ENCODE measurements around the gene PLXNC1. TPM values are rescaled to one million over a fixed set of nuclear protein-coding genes. Genes with fewer than 3 reads are reported as not detected.

PLXNC1 gene
- polyA plus RNA-seq, 1 donor (not counting 4 experiments of a cell fraction or from before 2014, with no cell fraction given): 0.17 TPM

DNA sequence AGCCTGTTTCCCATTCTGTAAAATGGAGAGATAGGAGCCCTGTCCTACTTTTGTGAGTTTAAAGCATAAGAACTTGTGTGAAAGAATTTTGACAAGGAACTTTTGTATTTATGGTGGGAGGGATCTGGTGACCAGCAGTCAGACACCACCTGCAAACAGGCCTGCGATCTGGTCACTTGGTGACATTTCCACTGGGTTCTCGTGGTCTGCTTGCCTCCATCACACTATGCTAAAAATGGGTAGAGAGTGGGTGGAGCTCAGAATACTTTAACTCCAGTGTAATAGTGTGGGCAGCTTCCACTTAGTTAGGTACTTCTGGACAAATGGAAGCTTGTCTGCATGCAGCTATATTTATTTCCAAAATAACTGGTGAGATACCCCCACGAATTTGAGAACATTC is 26.5 kb upstream of the PLXNC1 start:
- no peak overlapping the region for H3K4me3 ChIP-seq (ENCODE audit: control insufficient read depth in 2 of 3, extremely low read depth in 1 of 3, insufficient read depth in 2 of 3, low read depth in 1 of 3, low read length in 3 of 3)
- H3K9me3 ChIP-seq (ENCODE audit: control insufficient read depth, low read depth, low read length): no peaks in the 10 kb centered on the region
- H3K4me2 ChIP-seq (ENCODE audit: control insufficient read depth, extremely low read depth, insufficient read depth, low read depth, low read length): no peak overlapping the region
- H3K9ac ChIP-seq (ENCODE audit: control insufficient read depth, extremely low read depth, insufficient read depth, low read length): no peak overlapping the region
- FAIRE-seq (no peak), DNase-seq (ENCODE audit: low read depth, low spot score) (no peak)
- no peaks in the 10 kb centered on the region for H3K9me1 ChIP-seq (ENCODE audit: control insufficient read depth, extremely low read depth, insufficient read depth, low read length)
- no peaks in the 10 kb centered on the region for H3K79me2 ChIP-seq (ENCODE audit: control insufficient read depth, insufficient read depth, low read length)
- no peaks in the 10 kb centered on the region for H4K20me1 ChIP-seq (ENCODE audit: control insufficient read depth, extremely low read depth, insufficient read depth, low read length)
- TF ChIP-seq, protein P1, sequence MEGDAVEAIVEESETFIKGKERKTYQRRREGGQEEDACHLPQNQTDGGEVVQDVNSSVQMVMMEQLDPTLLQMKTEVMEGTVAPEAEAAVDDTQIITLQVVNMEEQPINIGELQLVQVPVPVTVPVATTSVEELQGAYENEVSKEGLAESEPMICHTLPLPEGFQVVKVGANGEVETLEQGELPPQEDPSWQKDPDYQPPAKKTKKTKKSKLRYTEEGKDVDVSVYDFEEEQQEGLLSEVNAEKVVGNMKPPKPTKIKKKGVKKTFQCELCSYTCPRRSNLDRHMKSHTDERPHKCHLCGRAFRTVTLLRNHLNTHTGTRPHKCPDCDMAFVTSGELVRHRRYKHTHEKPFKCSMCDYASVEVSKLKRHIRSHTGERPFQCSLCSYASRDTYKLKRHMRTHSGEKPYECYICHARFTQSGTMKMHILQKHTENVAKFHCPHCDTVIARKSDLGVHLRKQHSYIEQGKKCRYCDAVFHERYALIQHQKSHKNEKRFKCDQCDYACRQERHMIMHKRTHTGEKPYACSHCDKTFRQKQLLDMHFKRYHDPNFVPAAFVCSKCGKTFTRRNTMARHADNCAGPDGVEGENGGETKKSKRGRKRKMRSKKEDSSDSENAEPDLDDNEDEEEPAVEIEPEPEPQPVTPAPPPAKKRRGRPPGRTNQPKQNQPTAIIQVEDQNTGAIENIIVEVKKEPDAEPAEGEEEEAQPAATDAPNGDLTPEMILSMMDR (optimal IDR thresholded peaks at IDR 0.05 in 1 of 3, IDR thresholded peaks at IDR 0.05 in 1 of 3, conservative IDR thresholded peaks at IDR 0.05 in 1 of 3; ENCODE audit: extremely low read depth in 1 of 3, insufficient read depth in 2 of 3, low read length in 3 of 3): no peak
- no peak for TF ChIP-seq EZH2 (IDR thresholded peaks at IDR 0.05; ENCODE audit: low read length)
- no peaks in the 10 kb centered on the region for H3K36me3 ChIP-seq (ENCODE audit: control insufficient read depth in 2 of 2, extremely low read depth in 1 of 2, insufficient read depth in 2 of 2, low read length in 2 of 2)
- H3K27ac ChIP-seq (ENCODE audit: control insufficient read depth, insufficient read depth, low read length): no peak overlapping the region
- dilution Hi-C loops (cut with MboI; ENCODE audit: extremely low pct_ligation_motif_present, low sequenced_read_pairs): no loop called here
- no peak overlapping the region for H2AFZ ChIP-seq (ENCODE audit: control insufficient read depth, low read length)
- H3K27me3 ChIP-seq (ENCODE audit: control insufficient read depth, extremely low read depth, insufficient read depth, low read length): no peaks in the 10 kb centered on the region
- no peaks in the 10 kb centered on the region for H3K4me1 ChIP-seq (ENCODE audit: control insufficient read depth, extremely low read depth, insufficient read depth, low read length)

DNA sequence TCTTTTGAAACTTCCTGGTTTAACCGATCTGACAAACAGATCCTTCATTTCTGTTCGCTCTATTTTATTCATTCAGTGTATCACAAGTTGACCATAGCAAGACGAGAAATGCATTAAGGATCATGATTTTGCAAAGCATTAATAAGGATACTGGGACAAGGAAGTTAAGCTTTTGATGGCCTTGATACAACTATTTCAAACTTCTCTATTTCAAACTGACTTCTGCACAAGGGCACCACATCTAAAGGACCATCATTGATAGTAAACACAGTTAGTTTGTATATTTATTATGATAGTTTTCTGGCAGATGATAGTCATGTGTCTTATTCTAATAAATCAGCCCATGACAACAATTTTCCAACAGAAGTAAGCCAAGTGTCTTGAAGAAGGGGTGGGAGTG is 25.8 kb upstream of the PLXNC1 start:
- no peaks in the 10 kb centered on the region for H3K27me3 ChIP-seq (ENCODE audit: control insufficient read depth, extremely low read depth, insufficient read depth, low read length)
- H3K9me3 ChIP-seq (ENCODE audit: control insufficient read depth, low read depth, low read length): no peaks in the 10 kb centered on the region
- no peaks in the 10 kb centered on the region for H4K20me1 ChIP-seq (ENCODE audit: control insufficient read depth, extremely low read depth, insufficient read depth, low read length)
- no peak overlapping the region for H3K27ac ChIP-seq (ENCODE audit: control insufficient read depth, insufficient read depth, low read length)
- dilution Hi-C loops (cut with MboI; ENCODE audit: extremely low pct_ligation_motif_present, low sequenced_read_pairs): no loop called here
- no peaks in the 10 kb centered on the region for H3K79me2 ChIP-seq (ENCODE audit: control insufficient read depth, insufficient read depth, low read length)
- no peak overlapping the region for H3K4me3 ChIP-seq (ENCODE audit: control insufficient read depth in 2 of 3, extremely low read depth in 1 of 3, insufficient read depth in 2 of 3, low read depth in 1 of 3, low read length in 3 of 3)
- TF ChIP-seq, protein P1 (optimal IDR thresholded peaks at IDR 0.05 in 1 of 3, IDR thresholded peaks at IDR 0.05 in 1 of 3, conservative IDR thresholded peaks at IDR 0.05 in 1 of 3; ENCODE audit: extremely low read depth in 1 of 3, insufficient read depth in 2 of 3, low read length in 3 of 3): no peak
- TF ChIP-seq EZH2 (IDR thresholded peaks at IDR 0.05; ENCODE audit: low read length): no peak
- DNase-seq (ENCODE audit: low read depth, low spot score) (no peak), FAIRE-seq (no peak)
- H3K36me3 ChIP-seq (ENCODE audit: control insufficient read depth in 2 of 2, extremely low read depth in 1 of 2, insufficient read depth in 2 of 2, low read length in 2 of 2): no peaks in the 10 kb centered on the region
- no peaks in the 10 kb centered on the region for H3K4me1 ChIP-seq (ENCODE audit: control insufficient read depth, extremely low read depth, insufficient read depth, low read length)
- H3K9ac ChIP-seq (ENCODE audit: control insufficient read depth, extremely low read depth, insufficient read depth, low read length): no peak overlapping the region
- H3K4me2 ChIP-seq (ENCODE audit: control insufficient read depth, extremely low read depth, insufficient read depth, low read depth, low read length): no peak overlapping the region
- H2AFZ ChIP-seq (ENCODE audit: control insufficient read depth, low read length): no peak overlapping the region
- H3K9me1 ChIP-seq (ENCODE audit: control insufficient read depth, extremely low read depth, insufficient read depth, low read length): no peaks in the 10 kb centered on the region
